ENCODE data around the gene BBOF1. TPM values are rescaled to one million over a fixed set of nuclear protein-coding genes. Genes with fewer than 3 reads are reported as not detected.
A peak's percentile ranks its signal among the peaks of the same experiment; 100 is the strongest.

Gene BBOF1
- total RNA-seq, 6 donors from 2014 or later = 4.4 to 35.1 (median 10.0) TPM

DNA sequence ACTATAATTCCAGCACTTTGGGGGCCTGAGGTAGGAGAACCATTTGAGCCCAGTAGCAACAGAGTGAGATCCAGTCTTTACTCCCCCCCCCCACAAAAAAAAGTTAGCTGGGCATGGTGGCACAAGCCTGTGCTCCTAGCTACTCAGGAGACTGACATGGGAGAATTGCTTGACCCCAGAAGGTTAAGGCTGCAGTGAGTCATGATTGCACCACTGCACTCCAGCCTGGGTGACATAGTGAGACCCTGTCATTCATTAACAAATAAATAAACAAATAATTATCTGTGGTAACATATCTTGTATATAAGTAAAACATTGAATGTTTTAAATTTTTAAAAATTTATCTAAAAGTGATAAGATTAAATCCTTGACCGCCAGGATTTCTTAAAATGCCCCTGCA lies 4.8 kb upstream of the BBOF1 start:
- DNase-seq (no peak), ATAC-seq (ENCODE audit: low FRiP score in 2 of 2) (no peak)
- Histone ChIP-seq H3K27ac (no peak overlapping the region), H3K27me3 (no peaks in the 10 kb centered on the region), H3K36me3 (peaks cover 0 to 28% (median 10%) of the 10 kb centered on the region in 4 donors), H3K4me1 (peaks cover 5 to 8% (median 6%) of the 10 kb centered on the region in 4 donors), H3K9me3 (no peaks in the 10 kb centered on the region), H3K4me3 (no peak overlapping the region)
- WGBS, 2 donors = 100% methylated on average over 1 of the region's 1 CpG
- TF ChIP-seq, protein P1, sequence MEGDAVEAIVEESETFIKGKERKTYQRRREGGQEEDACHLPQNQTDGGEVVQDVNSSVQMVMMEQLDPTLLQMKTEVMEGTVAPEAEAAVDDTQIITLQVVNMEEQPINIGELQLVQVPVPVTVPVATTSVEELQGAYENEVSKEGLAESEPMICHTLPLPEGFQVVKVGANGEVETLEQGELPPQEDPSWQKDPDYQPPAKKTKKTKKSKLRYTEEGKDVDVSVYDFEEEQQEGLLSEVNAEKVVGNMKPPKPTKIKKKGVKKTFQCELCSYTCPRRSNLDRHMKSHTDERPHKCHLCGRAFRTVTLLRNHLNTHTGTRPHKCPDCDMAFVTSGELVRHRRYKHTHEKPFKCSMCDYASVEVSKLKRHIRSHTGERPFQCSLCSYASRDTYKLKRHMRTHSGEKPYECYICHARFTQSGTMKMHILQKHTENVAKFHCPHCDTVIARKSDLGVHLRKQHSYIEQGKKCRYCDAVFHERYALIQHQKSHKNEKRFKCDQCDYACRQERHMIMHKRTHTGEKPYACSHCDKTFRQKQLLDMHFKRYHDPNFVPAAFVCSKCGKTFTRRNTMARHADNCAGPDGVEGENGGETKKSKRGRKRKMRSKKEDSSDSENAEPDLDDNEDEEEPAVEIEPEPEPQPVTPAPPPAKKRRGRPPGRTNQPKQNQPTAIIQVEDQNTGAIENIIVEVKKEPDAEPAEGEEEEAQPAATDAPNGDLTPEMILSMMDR (IDR thresholded peaks at IDR 0.05) = no peak
- no peak for TF ChIP-seq POLR2A (IDR thresholded peaks at IDR 0.05)
- TF ChIP-seq EP300 (IDR thresholded peaks at IDR 0.05) = no peak
- no peak for TF ChIP-seq POLR2AphosphoS5 (IDR thresholded peaks at IDR 0.05)

DNA sequence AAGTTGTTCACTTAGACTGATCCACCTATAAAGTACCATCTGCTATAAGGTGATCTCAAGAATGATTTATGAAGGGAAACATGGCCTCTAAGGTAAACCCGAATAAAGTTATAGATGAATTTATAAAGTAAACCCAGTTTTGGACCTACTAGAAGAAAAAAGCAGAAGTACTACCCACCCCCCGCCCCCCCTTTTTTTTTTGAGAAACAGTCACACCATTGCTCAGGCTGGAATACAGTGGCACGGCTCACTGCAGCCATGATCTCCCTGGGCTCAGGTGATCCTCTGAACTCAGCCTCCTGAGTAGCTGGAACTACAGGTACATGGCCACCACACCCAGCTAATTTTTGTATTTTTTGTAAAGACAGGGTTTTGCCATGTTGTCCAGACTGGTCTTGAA lies 4.0 kb upstream of the BBOF1 start:
- Histone ChIP-seq H3K36me3 (peaks cover 0 to 19% (median 8%) of the 10 kb centered on the region in 4 donors), H3K9me3 (no peaks in the 10 kb centered on the region), H3K4me1 (peaks cover 9 to 16% (median 13%) of the 10 kb centered on the region in 4 donors), H3K27ac (no peak overlapping the region), H3K27me3 (no peaks in the 10 kb centered on the region), H3K4me3 (no peak overlapping the region)
- no peak for ATAC-seq (ENCODE audit: low FRiP score in 2 of 2)
- WGBS, 2 donors = 49 to 71% methylated on average over 3 of the region's 3 CpGs
- no peak for DNase-seq
- TF ChIP-seq POLR2AphosphoS5 (IDR thresholded peaks at IDR 0.05) (no peak), EP300 (IDR thresholded peaks at IDR 0.05) (no peak), POLR2A (IDR thresholded peaks at IDR 0.05) (no peak)
- TF ChIP-seq, protein P1 (IDR thresholded peaks at IDR 0.05) = no peak

DNA sequence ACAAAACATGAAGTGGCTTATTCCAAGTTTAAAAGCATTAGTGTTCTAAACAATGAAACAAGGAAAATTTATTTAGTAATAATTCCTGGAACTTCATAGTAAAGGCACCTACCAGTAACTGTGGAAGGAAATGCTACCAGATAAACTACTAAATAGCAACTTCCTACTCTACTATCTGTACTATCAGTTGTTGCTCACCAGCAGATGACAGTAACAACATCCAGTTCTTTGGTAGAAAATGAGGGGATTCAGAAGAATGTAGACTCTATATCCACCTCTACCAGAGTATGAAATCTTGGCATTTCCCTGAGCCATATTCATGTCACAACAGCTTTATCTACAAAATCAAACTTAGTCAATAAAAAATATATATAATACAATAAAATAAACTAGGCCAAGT lies 3.2 kb upstream of the BBOF1 start:
- ATAC-seq (ENCODE audit: low FRiP score in 2 of 2) (no peak), DNase-seq (no peak)
- Histone ChIP-seq H3K27me3 (no peaks in the 10 kb centered on the region), H3K9me3 (no peaks in the 10 kb centered on the region), H3K4me3 (no peak overlapping the region), H3K27ac (no peak overlapping the region), H3K36me3 (peaks cover 0 to 15% (median 2%) of the 10 kb centered on the region in 4 donors), H3K4me1 (peaks cover 9 to 18% (median 14%) of the 10 kb centered on the region in 4 donors)
- TF ChIP-seq POLR2AphosphoS5 (IDR thresholded peaks at IDR 0.05) (no peak), POLR2A (IDR thresholded peaks at IDR 0.05) (no peak), EP300 (IDR thresholded peaks at IDR 0.05) (no peak)
- TF ChIP-seq, protein P1 (IDR thresholded peaks at IDR 0.05) = no peak

DNA sequence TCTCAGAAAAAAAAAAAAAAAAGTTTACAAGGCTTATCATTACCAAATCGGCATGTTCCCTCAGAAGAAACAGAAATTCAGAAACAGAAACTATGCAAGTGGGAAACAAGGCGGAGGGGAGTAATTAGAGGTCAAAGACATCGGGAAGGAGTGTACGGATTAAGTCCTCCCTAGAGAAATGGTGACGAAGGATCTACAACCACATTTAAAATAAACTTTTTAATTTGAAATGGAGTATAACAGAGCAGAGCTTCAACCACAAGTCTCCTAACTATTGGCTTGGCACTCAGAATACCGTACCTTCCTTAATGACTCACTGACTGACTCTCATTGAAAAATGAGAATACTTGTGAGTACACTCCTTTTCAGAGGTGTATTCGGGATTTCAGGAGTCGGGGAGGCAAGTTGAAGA lies 969 bp upstream of the BBOF1 start:
- DNase-seq = no peak
- peaks cover 0 to 8% (median 0%) of the 10 kb centered on the region in 4 donors for H3K36me3 ChIP-seq
- H3K4me1 ChIP-seq = peaks cover 9 to 18% (median 14%) of the 10 kb centered on the region in 4 donors
- no peaks in the 10 kb centered on the region for H3K27me3 ChIP-seq
- H3K4me3 ChIP-seq = peak overlapping the region; percentile 29 to 96 (median 92)
- WGBS, 2 donors = 1 to 2% methylated on average over 8 of the region's 8 CpGs
- H3K27ac ChIP-seq = peak overlapping the region; percentile 88 to 97 (median 97)
- TF ChIP-seq POLR2AphosphoS5 (IDR thresholded peaks at IDR 0.05) (no peak), EP300 (IDR thresholded peaks at IDR 0.05) (no peak), POLR2A (IDR thresholded peaks at IDR 0.05) (no peak)
- TF ChIP-seq, protein P1 (IDR thresholded peaks at IDR 0.05) = no peak
- ATAC-seq (ENCODE audit: low FRiP score in 2 of 2) = peak; percentile 35 to 60
- H3K9me3 ChIP-seq = no peaks in the 10 kb centered on the region

All from upper lobe of left lung (tissue), 6 donors.